Spleen (tissue), 11 donors: ENCODE data around the gene COL27A1. TPM values are rescaled to one million over a fixed set of nuclear protein-coding genes. Genes with fewer than 3 reads are reported as not detected.

Experiments used
- DNase-seq: peaks from one replicate; pipeline ENCODE4 v3.0.0-alpha.2; 2020
- H3K27ac ChIP-seq, 8 donors: fragments of 200-600 bp; sonication (generic) in 7 of 8; 1 replicate in 4 of 8; 2 replicates in 4 of 8; pipeline versions ENCODE4 v1.5.0 to v1.8.0; 2016 to 2021; ENCODE audit warnings: inconsistent platforms in 4 of 8, mild to moderate bottlenecking in 4 of 8, moderate library complexity in 1 of 8
- H3K27me3 ChIP-seq, 7 donors: fragments of 200-600 bp; sonication (generic) in 6 of 7; replicated peaks in 1 of 7; 1 replicate in 4 of 7; 2 replicates in 3 of 7; pipeline versions ENCODE4 v1.5.0 to v1.8.0; 2016 to 2021; ENCODE audit warnings: inconsistent platforms in 3 of 7, mild to moderate bottlenecking in 1 of 7
- H3K36me3 ChIP-seq, 6 donors: fragments of 200-600 bp; sonication (generic) in 5 of 6; 1 replicate in 4 of 6; 2 replicates in 2 of 6; pipeline versions ENCODE4 v1.5.0 to v1.8.0; 2016 to 2021; ENCODE audit warnings: inconsistent platforms in 2 of 6
- H3K4me1 ChIP-seq, 6 donors: fragments of 200-600 bp; sonication (generic) in 5 of 6; 1 replicate in 3 of 6; 2 replicates in 3 of 6; pipeline versions ENCODE4 v1.5.0 to v1.8.0; 2016 to 2021; ENCODE audit warnings: inconsistent platforms in 3 of 6
- H3K4me3 ChIP-seq, 8 donors: fragments of 200-600 bp; sonication (generic) in 7 of 8; 1 replicate in 4 of 8; 2 replicates in 4 of 8; pipeline versions ENCODE4 v1.5.0 to v1.8.0; 2016 to 2021; ENCODE audit warnings: inconsistent platforms in 4 of 8, mild to moderate bottlenecking in 4 of 8, moderate library complexity in 2 of 8
- H3K9me3 ChIP-seq, 8 donors: fragments of 200-600 bp; sonication (generic) in 7 of 8; 1 replicate in 4 of 8; 2 replicates in 4 of 8; pipeline versions ENCODE4 v1.5.0 to v1.8.0; 2016 to 2021; ENCODE audit warnings: inconsistent platforms in 4 of 8
- CTCF ChIP-seq, 11 experiments: fragments of 200-600 bp in 7 of 11; fragments of 450-650 bp in 4 of 11; sonication (generic) in 4 of 11; IDR thresholded peaks in 8 of 11; conservative IDR thresholded peaks in 3 of 11; 1 replicate in 7 of 11; 2 replicates in 4 of 11; pipeline versions ENCODE4 v1.4.0 to v1.8.0; 2016 to 2021; ENCODE audit warnings: antibody characterized with exemption in 11 of 11, inconsistent platforms in 4 of 11, mild to moderate bottlenecking in 1 of 11
- POLR2A ChIP-seq, 3 donors: fragments of 450-650 bp; IDR thresholded peaks; one replicate each; pipeline ENCODE4 v1.5.1; 2017; ENCODE audit warnings: antibody characterized with exemption in 3 of 3, mild to moderate bottlenecking in 1 of 3
- POLR2AphosphoS5 ChIP-seq, 3 donors: sonication (generic); formaldehyde crosslinking; IDR thresholded peaks; one replicate each; pipeline ENCODE4 v1.5.1; 2017; ENCODE audit warnings: antibody characterized with exemption in 3 of 3
- WGBS, 5 donors: extraction: QIAGEN DNeasy Blood & Tissue Kit in 3 of 5; methylation state at CpG; one replicate each; pipeline versions ENCODE4 v1.1.5 to v1.1.7; 2013 to 2018; 5-methylcytosine and 5-hydroxymethylcytosine counted together
- intact Hi-C: fragments of 100-400 bp; cut with DNase I; formaldehyde crosslinking; loops from one replicate; pipeline ENCODE4 v1.15.0; 2023; ENCODE audit warnings: low total_unique reads
- polyA plus RNA-seq, 3 donors: library from polyadenylated mRNA; stranded (reverse); fragments of 200-250 nt; gene quantifications; one replicate each; pipeline ENCODE4 v1.2.1, GENCODE V29; 2013
- total RNA-seq, 7 donors: library from RNA; depleted of rRNA in 3 of 7; stranded (reverse); fragments of >200 nt in 3 of 7; fragmentation: NEBNext Ultra II Directional in 4 of 7; extraction: Animal tissue kit (Norgen Biotek cat#: 25700) in 4 of 7; gene quantifications; one replicate each; pipeline versions ENCODE4 v1.1.0 to v1.2.1, GENCODE V29; 2016 to 2021
- donor health status: healthy with polysubstance abuse.
- donor health status: DM: no; HTN: no; CAD: no; lungs with moderate emphysema.
- donor health status: DM: no; HTN: no; CAD: no.
- donor health status: Bipolar disorder and iron deficiency.
- donor health status: healthy.
- donor health status: DM: no; HTN: no; CAD: no.
- donor health status: DM: yes; HTN: yes; CAD: no.

Gene COL27A1
- total and polyA plus RNA-seq, 10 donors, result 2.1 to 23.4 (median 6.1) TPM

- 65 to 81% (median 71%) methylated on average over 11 to 12 of the region's 12 CpGs for WGBS, 5 donors
- H3K27ac ChIP-seq, result no peak overlapping the region
- H3K4me1 ChIP-seq, result peaks cover 0 to 4% (median 0%) of the 10 kb centered on the region in 6 donors
- DNase-seq, result no peak
- H3K27me3 ChIP-seq, result peaks cover 0 to 14% (median 0%) of the 10 kb centered on the region in 7 donors
- no peak overlapping the region for H3K4me3 ChIP-seq
- intact Hi-C loops, result no loop called here
- TF ChIP-seq POLR2A (IDR thresholded peaks at IDR 0.05) (no peak), CTCF (IDR thresholded peaks at IDR 0.05 in 8 of 11, conservative IDR thresholded peaks at IDR 0.05 in 3 of 11) (no peak), POLR2AphosphoS5 (IDR thresholded peaks at IDR 0.05) (no peak)
- no peaks in the 10 kb centered on the region for H3K9me3 ChIP-seq
- H3K36me3 ChIP-seq, result no peaks in the 10 kb centered on the region
Measured at GRCh38 chr9:114236391-114237138, 81.2 kb downstream of the COL27A1 start.

GRCh38 chr9:114237247-114237646 lies 81.9 kb downstream of the COL27A1 start:
- DNase-seq, result no peak
- intact Hi-C loops, result no loop called here
- no peak overlapping the region for H3K27ac ChIP-seq
- H3K4me3 ChIP-seq, result no peak overlapping the region
- H3K9me3 ChIP-seq, result no peaks in the 10 kb centered on the region
- 88 to 97% (median 91%) methylated on average over 3 to 5 of the region's 5 CpGs for WGBS, 5 donors
- H3K4me1 ChIP-seq, result peaks cover 0 to 4% (median 0%) of the 10 kb centered on the region in 6 donors
- TF ChIP-seq POLR2AphosphoS5 (IDR thresholded peaks at IDR 0.05), result no peak
- TF ChIP-seq CTCF (IDR thresholded peaks at IDR 0.05 in 8 of 11, conservative IDR thresholded peaks at IDR 0.05 in 3 of 11), result no peak
- TF ChIP-seq POLR2A (IDR thresholded peaks at IDR 0.05), result no peak
- H3K27me3 ChIP-seq, result peaks cover 0 to 20% (median 0%) of the 10 kb centered on the region in 7 donors
- H3K36me3 ChIP-seq, result no peaks in the 10 kb centered on the region

DNA sequence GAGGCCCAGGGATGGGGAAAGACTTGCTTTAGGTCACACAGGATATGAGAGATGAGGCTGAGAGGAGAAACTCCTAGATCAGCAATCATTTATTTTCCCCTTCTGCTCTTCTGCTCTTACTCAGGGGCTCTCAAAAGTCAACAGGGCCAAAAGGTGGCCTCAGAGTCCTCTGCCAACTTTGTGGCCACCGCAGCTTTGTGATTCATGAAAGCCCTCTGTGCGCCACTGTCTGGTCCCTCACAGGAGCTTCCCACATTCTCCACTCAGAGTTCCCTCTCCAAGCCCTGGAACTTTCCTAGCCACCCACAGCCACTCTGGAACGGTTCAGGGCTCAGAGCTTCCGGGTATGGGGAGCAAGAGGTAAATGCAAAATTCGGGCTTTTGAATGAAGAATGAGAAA lies 82.4 kb downstream of the COL27A1 start:
- Histone ChIP-seq H3K36me3 (no peaks in the 10 kb centered on the region), H3K9me3 (no peaks in the 10 kb centered on the region), H3K4me1 (peaks cover 0 to 4% (median 0%) of the 10 kb centered on the region in 6 donors), H3K27me3 (peaks cover 0 to 20% (median 0%) of the 10 kb centered on the region in 7 donors), H3K4me3 (no peak overlapping the region), H3K27ac (no peak overlapping the region)
- DNase-seq, result no peak
- TF ChIP-seq CTCF (IDR thresholded peaks at IDR 0.05 in 8 of 11, conservative IDR thresholded peaks at IDR 0.05 in 3 of 11) (no peak), POLR2AphosphoS5 (IDR thresholded peaks at IDR 0.05) (no peak), POLR2A (IDR thresholded peaks at IDR 0.05) (no peak)
- intact Hi-C loops, result no loop called here
- 80 to 94% (median 86%) methylated on average over 5 of the region's 5 CpGs for WGBS, 5 donors

DNA sequence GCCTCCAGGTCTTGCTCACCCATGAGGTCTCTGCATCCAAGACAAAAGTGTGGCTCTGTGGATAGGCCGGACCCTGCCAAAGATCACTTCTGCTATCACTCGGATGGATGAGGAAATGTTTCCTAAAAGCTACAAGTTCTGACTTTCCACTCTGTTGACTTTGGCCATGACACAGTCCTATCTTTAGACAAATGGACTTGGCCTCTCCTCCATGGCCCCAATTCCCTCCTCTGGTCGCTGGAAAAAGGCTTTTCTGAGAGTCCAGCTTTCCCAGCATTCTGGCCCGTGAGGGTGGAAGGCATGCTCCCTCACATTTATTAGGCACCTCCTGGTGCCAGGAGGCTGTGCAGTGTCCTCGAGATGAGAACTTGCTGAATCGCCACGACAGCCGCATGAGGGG lies 83.1 kb downstream of the COL27A1 start:
- Histone ChIP-seq H3K36me3 (no peaks in the 10 kb centered on the region), H3K4me3 (no peak overlapping the region), H3K4me1 (peaks cover 0 to 4% (median 0%) of the 10 kb centered on the region in 6 donors), H3K27me3 (peaks cover 0 to 20% (median 0%) of the 10 kb centered on the region in 7 donors), H3K9me3 (no peaks in the 10 kb centered on the region), H3K27ac (no peak overlapping the region)
- intact Hi-C loops, result no loop called here
- DNase-seq, result no peak
- whole genome bisulfite sequencing, 5 donors, result 71 to 82% (median 76%) methylated on average over 8 of the region's 8 CpGs
- TF ChIP-seq CTCF (IDR thresholded peaks at IDR 0.05 in 8 of 11, conservative IDR thresholded peaks at IDR 0.05 in 3 of 11), result no peak
- TF ChIP-seq POLR2AphosphoS5 (IDR thresholded peaks at IDR 0.05), result no peak
- no peak for TF ChIP-seq POLR2A (IDR thresholded peaks at IDR 0.05)
